ENCODE results near the gene ATP8B3.
A peak's percentile ranks its signal among the peaks of the same experiment; 100 is the strongest.

DNA sequence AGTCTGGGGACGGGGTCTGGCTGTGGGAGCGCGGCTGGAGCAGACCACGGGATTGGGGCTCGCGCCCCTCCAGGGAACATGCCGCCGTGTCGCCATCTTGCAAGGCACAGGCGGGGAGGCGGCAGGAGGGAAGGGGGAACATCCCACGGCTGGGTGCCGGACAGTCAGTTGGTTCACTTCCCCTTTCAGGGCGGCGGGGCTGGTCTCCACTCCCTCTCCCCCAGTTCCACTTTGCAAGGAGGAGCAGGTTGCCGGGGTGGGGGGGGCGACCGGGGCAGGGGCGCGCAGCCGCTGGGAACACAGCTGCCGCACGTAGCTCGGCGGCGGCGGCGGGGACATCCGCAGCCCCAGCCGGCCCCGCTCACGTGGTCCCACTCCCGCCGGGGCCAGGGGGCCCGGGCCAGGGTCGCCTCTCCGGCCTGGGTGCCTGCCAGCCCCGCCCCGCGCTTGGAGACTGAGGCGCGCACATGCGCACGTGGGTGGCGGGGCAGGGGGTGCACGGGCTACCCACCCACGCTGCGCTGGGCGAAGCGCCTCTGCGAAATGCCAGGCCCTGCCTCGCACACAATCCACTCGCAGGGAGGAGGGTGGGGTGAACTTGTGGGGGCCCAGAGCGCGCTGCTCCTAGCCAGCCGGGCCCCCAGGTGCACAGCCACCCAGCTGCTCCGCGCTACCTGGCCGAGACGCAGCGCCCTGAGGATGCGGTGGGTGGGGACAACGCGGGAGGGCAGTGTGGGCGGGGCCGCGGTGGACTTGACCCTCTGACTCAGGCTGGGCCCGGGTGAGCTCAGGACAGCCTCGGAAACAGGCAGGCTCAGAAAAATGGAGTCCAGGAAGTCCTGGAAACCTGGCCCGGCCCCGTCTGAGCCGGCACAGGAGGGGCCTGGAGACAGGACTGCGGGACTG, 44.9 kb upstream of the ATP8B3 start:
- TF ChIP-seq, protein P1, sequence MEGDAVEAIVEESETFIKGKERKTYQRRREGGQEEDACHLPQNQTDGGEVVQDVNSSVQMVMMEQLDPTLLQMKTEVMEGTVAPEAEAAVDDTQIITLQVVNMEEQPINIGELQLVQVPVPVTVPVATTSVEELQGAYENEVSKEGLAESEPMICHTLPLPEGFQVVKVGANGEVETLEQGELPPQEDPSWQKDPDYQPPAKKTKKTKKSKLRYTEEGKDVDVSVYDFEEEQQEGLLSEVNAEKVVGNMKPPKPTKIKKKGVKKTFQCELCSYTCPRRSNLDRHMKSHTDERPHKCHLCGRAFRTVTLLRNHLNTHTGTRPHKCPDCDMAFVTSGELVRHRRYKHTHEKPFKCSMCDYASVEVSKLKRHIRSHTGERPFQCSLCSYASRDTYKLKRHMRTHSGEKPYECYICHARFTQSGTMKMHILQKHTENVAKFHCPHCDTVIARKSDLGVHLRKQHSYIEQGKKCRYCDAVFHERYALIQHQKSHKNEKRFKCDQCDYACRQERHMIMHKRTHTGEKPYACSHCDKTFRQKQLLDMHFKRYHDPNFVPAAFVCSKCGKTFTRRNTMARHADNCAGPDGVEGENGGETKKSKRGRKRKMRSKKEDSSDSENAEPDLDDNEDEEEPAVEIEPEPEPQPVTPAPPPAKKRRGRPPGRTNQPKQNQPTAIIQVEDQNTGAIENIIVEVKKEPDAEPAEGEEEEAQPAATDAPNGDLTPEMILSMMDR (IDR thresholded peaks at IDR 0.05) = no peak
- TF ChIP-seq POLR2AphosphoS5 (IDR thresholded peaks at IDR 0.05) = peak in 3 of 4 donors; percentile 46 to 61 (median 57)

All from sigmoid colon (tissue), 4 donors.